Ishikawa (cell line): Measurements from ENCODE around the gene CTR9.

ENCODE experiments used
- CREB1 ChIP-seq: IDR thresholded peaks from 2 replicates; pipeline ENCODE4 v1.6.1; 2012; ENCODE audit warnings: low read depth
- EP300 ChIP-seq: IDR thresholded peaks from 2 replicates; pipeline ENCODE4 v1.6.1; 2012; ENCODE audit warnings: borderline replicate concordance
- TAF1 ChIP-seq: IDR thresholded peaks from 2 replicates; pipeline ENCODE4 v1.6.1; 2012; ENCODE audit warnings: low read depth, mild to moderate bottlenecking
- YY1 ChIP-seq: IDR thresholded peaks from 2 replicates; pipeline ENCODE4 v1.6.1; 2012; ENCODE audit warnings: low read depth
- ZBTB7A ChIP-seq: IDR thresholded peaks from 2 replicates; pipeline ENCODE4 v1.6.1; 2012; ENCODE audit warnings: low read depth
- TF ChIP-seq, protein P1 (sequence below): IDR thresholded peaks from 2 replicates; pipeline ENCODE4 v1.6.1; 2012; ENCODE audit warnings: low read depth, mild to moderate bottlenecking
- TF ChIP-seq, protein P2 (sequence below): IDR thresholded peaks from 2 replicates; pipeline ENCODE4 v1.6.1; 2012

GRCh38 chr11:10777393-10777793 is 26.3 kb downstream of the CTR9 start:
- TF ChIP-seq ZBTB7A (no peak), EP300 (no peak), YY1 (no peak), CREB1 (no peak), TAF1 (no peak)
- TF ChIP-seq, protein P1, sequence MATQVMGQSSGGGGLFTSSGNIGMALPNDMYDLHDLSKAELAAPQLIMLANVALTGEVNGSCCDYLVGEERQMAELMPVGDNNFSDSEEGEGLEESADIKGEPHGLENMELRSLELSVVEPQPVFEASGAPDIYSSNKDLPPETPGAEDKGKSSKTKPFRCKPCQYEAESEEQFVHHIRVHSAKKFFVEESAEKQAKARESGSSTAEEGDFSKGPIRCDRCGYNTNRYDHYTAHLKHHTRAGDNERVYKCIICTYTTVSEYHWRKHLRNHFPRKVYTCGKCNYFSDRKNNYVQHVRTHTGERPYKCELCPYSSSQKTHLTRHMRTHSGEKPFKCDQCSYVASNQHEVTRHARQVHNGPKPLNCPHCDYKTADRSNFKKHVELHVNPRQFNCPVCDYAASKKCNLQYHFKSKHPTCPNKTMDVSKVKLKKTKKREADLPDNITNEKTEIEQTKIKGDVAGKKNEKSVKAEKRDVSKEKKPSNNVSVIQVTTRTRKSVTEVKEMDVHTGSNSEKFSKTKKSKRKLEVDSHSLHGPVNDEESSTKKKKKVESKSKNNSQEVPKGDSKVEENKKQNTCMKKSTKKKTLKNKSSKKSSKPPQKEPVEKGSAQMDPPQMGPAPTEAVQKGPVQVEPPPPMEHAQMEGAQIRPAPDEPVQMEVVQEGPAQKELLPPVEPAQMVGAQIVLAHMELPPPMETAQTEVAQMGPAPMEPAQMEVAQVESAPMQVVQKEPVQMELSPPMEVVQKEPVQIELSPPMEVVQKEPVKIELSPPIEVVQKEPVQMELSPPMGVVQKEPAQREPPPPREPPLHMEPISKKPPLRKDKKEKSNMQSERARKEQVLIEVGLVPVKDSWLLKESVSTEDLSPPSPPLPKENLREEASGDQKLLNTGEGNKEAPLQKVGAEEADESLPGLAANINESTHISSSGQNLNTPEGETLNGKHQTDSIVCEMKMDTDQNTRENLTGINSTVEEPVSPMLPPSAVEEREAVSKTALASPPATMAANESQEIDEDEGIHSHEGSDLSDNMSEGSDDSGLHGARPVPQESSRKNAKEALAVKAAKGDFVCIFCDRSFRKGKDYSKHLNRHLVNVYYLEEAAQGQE, result no peak
- TF ChIP-seq, protein P2, sequence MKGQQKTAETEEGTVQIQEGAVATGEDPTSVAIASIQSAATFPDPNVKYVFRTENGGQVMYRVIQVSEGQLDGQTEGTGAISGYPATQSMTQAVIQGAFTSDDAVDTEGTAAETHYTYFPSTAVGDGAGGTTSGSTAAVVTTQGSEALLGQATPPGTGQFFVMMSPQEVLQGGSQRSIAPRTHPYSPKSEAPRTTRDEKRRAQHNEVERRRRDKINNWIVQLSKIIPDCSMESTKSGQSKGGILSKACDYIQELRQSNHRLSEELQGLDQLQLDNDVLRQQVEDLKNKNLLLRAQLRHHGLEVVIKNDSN, result no peak
